Activated naive CD4-positive, alpha-beta T cell treated with anti-CD3 and anti-CD28 coated beads for 36 hours (primary cell): ENCODE measurements around the gene MEMO1. TPM values are rescaled to one million over a fixed set of nuclear protein-coding genes. Genes with fewer than 3 reads are reported as not detected.
"Not testable (repeated sequence)": the region's sequence is repeated elsewhere in the genome, so short reads cannot be mapped to it uniquely, and the experiment has no call there.

Experiments
- CTCF ChIA-PET: fragments of 350-600 bp; sonication (Branson Sonifier 250); formaldehyde crosslinking; loops from one replicate; lab custom pipeline; 2021; ENCODE audit warnings: antibody characterized with exemption; lab: Charles Lee
- DNase-seq: peaks from one replicate; pipeline ENCODE4 v3.0.0-alpha.2; 2020
- H3K27ac Mint-ChIP-seq: one replicate; pipeline ENCODE4 v1.8.0; 2021; ENCODE audit warnings: mild to moderate bottlenecking, mixed read lengths
- H3K27me3 Mint-ChIP-seq: one replicate; pipeline ENCODE4 v1.8.0; 2021; ENCODE audit warnings: low read depth, mixed read lengths
- H3K36me3 Mint-ChIP-seq: one replicate; pipeline ENCODE4 v1.8.0; 2021; ENCODE audit warnings: low read depth, mixed read lengths
- H3K4me1 Mint-ChIP-seq: one replicate; pipeline ENCODE4 v1.8.0; 2021; ENCODE audit warnings: low read depth, mixed read lengths
- H3K4me3 Mint-ChIP-seq: one replicate; pipeline ENCODE4 v1.8.0; 2021; ENCODE audit warnings: mild to moderate bottlenecking, moderate library complexity, mixed read lengths
- H3K9me3 Mint-ChIP-seq: one replicate; pipeline ENCODE4 v1.8.0; 2021; ENCODE audit warnings: mixed read lengths
- intact Hi-C: fragments of 100-400 bp; cut with micrococcal nuclease; formaldehyde crosslinking; loops from one replicate; pipeline ENCODE4 v1.15.1; 2023
- total RNA-seq, 2 experiments: library from RNA; stranded (reverse); gene quantifications; one replicate each; pipeline ENCODE4 v1.2.3, GENCODE V29; 2021

Gene MEMO1
- total RNA-seq, 2 experiments from 2014 or later, result 39.5 to 42.0 TPM

- CTCF ChIA-PET, result no interaction called here
- Mint-ChIP-seq H3K27me3 (no peaks in the 10 kb centered on the region), H3K27ac (no peak overlapping the region), H3K36me3 (peaks cover 24% of the 10 kb centered on the region), H3K4me1 (peaks cover 2% of the 10 kb centered on the region), H3K9me3 (peaks cover 11% of the 10 kb centered on the region), H3K4me3 (no peak overlapping the region)
- intact Hi-C loops, result no loop called here
- no peak for DNase-seq
Measured at GRCh38 chr2:31893094-31893493, 117.7 kb downstream of the MEMO1 start.

DNA sequence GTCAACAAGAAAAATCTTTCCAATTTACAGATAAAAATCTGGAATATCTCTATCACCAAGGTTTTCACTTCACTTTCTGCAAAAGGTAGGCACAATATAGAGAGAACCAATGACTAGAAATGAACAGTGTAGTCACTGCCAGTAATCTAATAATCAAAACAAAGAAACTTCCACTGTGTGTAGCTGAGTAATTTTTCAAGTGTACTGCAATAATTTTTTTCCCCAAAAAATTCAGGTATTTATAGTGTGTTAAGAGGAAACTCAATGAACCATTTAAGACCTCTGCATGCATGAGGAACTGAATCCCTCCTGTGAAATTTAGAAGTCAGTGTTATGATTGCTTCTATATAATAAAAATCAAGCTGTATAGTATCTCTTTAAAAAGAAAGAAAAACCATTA, 121.8 kb downstream of the MEMO1 start:
- H3K4me1 Mint-ChIP-seq, result no peaks in the 10 kb centered on the region
- no peak overlapping the region for H3K4me3 Mint-ChIP-seq
- CTCF ChIA-PET, result interaction anchor here (0.7 kb wide), 1 partner anchor 37 kb away, joined by 3 read pairs; no protein-coding TSS in a partner anchor
- H3K27ac Mint-ChIP-seq, result no peak overlapping the region
- peaks cover 7% of the 10 kb centered on the region for H3K36me3 Mint-ChIP-seq
- intact Hi-C loops, result no loop called here
- H3K27me3 Mint-ChIP-seq, result no peaks in the 10 kb centered on the region
- DNase-seq, result no peak
- H3K9me3 Mint-ChIP-seq, result no peaks in the 10 kb centered on the region

GRCh38 chr2:31888550-31888949, 122.3 kb downstream of the MEMO1 start:
- no peaks in the 10 kb centered on the region for H3K27me3 Mint-ChIP-seq
- no peak overlapping the region for H3K4me3 Mint-ChIP-seq
- H3K9me3 Mint-ChIP-seq, result no peaks in the 10 kb centered on the region
- intact Hi-C loops, result no loop called here
- no peaks in the 10 kb centered on the region for H3K4me1 Mint-ChIP-seq
- no peak overlapping the region for H3K27ac Mint-ChIP-seq
- peaks cover 7% of the 10 kb centered on the region for H3K36me3 Mint-ChIP-seq
- CTCF ChIA-PET, result interaction anchor here (0.7 kb wide), 1 partner anchor 37 kb away, joined by 3 read pairs; no protein-coding TSS in a partner anchor
- no peak for DNase-seq

DNA sequence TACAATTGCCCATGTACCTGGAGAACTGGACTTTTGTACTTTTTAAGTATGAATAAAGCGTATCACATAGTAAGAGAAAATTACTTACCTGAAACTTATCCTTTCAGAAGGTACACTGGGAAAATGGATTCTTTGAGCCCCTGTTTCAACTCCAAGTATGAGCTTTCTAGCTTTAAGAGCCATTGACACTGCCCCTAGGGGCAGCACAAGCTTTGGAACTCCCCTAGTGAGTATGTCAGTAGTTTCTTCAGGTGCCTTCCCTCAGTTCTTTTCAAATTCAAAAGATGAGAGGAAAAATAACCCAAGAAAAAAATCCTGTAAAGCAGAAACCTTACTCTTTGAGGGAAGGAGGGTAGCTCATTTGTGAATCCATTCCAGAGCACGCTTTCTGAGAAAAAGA, 124.1 kb downstream of the MEMO1 start:
- Mint-ChIP-seq H3K27me3 (no peaks in the 10 kb centered on the region), H3K9me3 (no peaks in the 10 kb centered on the region), H3K4me1 (no peaks in the 10 kb centered on the region), H3K36me3 (peaks cover 5% of the 10 kb centered on the region), H3K4me3 (no peak overlapping the region), H3K27ac (no peak overlapping the region)
- CTCF ChIA-PET, result interaction anchor here (0.7 kb wide), 1 partner anchor 13 kb away, joined by 3 read pairs; no protein-coding TSS in a partner anchor
- peak; percentile 25 for DNase-seq
- intact Hi-C loops, result no loop called here

DNA sequence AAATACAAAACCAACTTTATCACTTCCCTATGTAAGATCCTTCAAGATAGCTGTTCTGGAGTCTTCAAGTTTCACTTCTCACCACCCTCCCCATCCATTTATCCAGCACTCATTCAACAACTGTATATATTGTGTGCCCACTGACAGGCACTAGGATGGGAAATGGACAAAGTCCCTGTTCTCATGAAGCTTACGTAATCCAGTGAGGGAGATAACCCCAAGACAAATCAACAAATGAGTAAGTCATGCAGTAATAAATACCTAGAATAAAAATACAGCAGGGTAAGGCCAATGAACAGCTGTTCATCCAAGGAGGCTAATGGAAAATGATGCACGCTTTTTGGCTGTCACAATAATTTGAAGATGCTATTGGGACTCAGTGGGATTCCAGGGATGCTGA, 133.8 kb downstream of the MEMO1 start:
- CTCF ChIA-PET, result interaction anchor here (0.8 kb wide), 1 partner anchor 61 kb away, joined by 3 read pairs; no protein-coding TSS in a partner anchor
- Mint-ChIP-seq H3K4me3 (no peak overlapping the region), H3K9me3 (no peaks in the 10 kb centered on the region), H3K36me3 (peaks cover 12% of the 10 kb centered on the region), H3K4me1 (no peaks in the 10 kb centered on the region), H3K27me3 (no peaks in the 10 kb centered on the region), H3K27ac (no peak overlapping the region)
- intact Hi-C loops, result no loop called here
- DNase-seq, result no peak

DNA sequence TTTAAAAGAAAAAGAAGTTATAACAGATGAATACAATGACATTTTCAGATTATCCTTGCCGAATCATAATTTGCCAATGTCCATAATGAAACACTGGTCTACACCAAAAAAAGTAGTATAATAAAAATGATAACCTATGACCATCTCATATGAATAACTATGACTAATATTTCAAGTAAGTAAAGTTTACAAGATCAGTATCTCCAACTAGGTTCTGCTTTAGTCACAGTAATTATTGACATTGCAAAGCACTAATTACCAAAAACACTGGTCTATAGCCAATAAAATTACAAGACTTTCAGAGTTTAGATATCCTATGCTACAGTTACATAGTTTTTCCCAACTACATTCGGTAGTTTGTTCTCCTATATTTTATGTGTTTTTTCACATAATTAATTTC, 136.7 kb downstream of the MEMO1 start:
- CTCF ChIA-PET, result no interaction called here
- H3K4me3 Mint-ChIP-seq, result no peak overlapping the region
- H3K4me1 Mint-ChIP-seq, result no peaks in the 10 kb centered on the region

DNA sequence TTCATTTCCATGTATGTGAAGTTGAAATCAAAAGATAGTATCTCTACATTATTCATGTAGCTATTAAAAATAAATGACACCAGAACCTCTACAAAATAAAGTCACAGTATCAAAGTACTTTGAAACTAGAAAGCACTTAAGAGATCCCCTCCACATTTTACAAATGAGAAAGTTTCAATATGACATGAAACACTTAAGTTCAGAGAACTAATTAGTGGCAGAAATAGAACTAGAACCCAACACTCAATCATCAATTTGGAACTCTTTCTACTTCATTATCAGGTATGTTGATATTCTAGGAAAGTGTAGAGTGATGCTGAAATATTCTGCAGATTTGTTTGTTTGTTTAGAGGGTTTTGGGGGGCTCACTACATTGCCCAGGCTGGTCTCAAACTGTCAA, 145.6 kb downstream of the MEMO1 start:
- Mint-ChIP-seq H3K27ac (no peak overlapping the region), H3K4me3 (no peak overlapping the region), H3K4me1 (no peaks in the 10 kb centered on the region), H3K36me3 (peaks cover 6% of the 10 kb centered on the region), H3K27me3 (no peaks in the 10 kb centered on the region), H3K9me3 (no peaks in the 10 kb centered on the region)
- intact Hi-C loops, result no loop called here
- CTCF ChIA-PET, result interaction anchor here (0.6 kb wide), 1 partner anchor 13 kb away, joined by 3 read pairs; no protein-coding TSS in a partner anchor
- DNase-seq, result no peak

More for the DNA sequence above, 136.7 kb downstream of the MEMO1 start:
- no peaks in the 10 kb centered on the region for H3K9me3 Mint-ChIP-seq
- H3K36me3 Mint-ChIP-seq, result peaks cover 5% of the 10 kb centered on the region
- intact Hi-C loops, result no loop called here
- DNase-seq, result no peak
- H3K27ac Mint-ChIP-seq, result no peak overlapping the region
- no peaks in the 10 kb centered on the region for H3K27me3 Mint-ChIP-seq

DNA sequence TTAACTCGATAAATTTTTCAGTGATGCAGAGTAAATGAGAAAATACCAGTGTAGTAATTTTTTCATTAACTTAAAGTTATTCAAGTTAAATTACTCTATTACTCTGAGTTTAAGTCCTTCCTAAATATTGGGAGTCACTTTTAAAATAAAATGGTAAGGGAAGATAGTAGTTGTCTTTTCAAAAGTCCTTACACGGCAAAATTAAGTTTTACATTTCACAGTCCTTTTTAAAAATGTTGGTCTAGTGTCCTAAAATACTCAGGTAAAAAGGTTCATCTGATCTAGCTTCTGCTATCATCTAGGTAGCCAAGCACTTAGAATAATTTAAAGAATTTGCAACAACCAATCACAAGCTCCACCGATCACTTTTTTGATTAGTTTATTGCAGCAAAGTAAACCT, 146.9 kb downstream of the MEMO1 start:
- CTCF ChIA-PET, result interaction anchor here (0.6 kb wide), 1 partner anchor 272 kb away, joined by 3 read pairs; no protein-coding TSS in a partner anchor
- Mint-ChIP-seq H3K4me3 (no peak overlapping the region), H3K4me1 (no peaks in the 10 kb centered on the region), H3K36me3 (peaks cover 6% of the 10 kb centered on the region), H3K27ac (no peak overlapping the region), H3K9me3 (no peaks in the 10 kb centered on the region), H3K27me3 (no peaks in the 10 kb centered on the region)
- no peak for DNase-seq
- intact Hi-C loops, result no loop called here

- H3K4me3 Mint-ChIP-seq, intact Hi-C loops, H3K4me1 Mint-ChIP-seq, CTCF ChIA-PET, DNase-seq, H3K27ac Mint-ChIP-seq, H3K36me3 Mint-ChIP-seq, H3K9me3 Mint-ChIP-seq, H3K27me3 Mint-ChIP-seq: not testable (repeated sequence)
Measured at GRCh38 chr2:31863015-31863656, 147.7 kb downstream of the MEMO1 start.

DNA sequence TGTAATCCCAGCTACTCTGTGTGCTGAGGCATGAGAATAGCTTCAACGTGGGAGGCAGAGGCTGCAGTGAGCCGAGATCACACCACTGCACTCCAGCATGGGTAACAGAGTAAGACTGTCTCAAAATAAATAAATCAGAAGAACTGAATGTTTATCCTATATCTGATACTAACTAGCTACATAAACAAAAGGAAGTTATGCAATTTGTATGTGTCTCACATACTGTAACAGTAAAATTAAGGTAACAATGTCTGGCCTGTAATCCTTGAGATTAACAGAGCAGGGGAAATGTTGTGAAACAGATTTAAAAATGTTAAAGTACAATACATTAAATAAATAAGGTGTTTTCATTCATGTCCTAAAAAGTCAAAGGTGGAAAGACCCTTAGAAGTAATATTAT, 150.8 kb downstream of the MEMO1 start:
- Mint-ChIP-seq H3K27ac (no peak overlapping the region), H3K36me3 (peaks cover 6% of the 10 kb centered on the region), H3K4me3 (no peak overlapping the region), H3K9me3 (no peaks in the 10 kb centered on the region), H3K27me3 (no peaks in the 10 kb centered on the region), H3K4me1 (no peaks in the 10 kb centered on the region)
- intact Hi-C loops, result no loop called here
- CTCF ChIA-PET, result no interaction called here
- DNase-seq, result no peak

- Mint-ChIP-seq H3K4me1 (no peaks in the 10 kb centered on the region), H3K4me3 (no peak overlapping the region), H3K27ac (no peak overlapping the region), H3K9me3 (no peaks in the 10 kb centered on the region), H3K27me3 (no peaks in the 10 kb centered on the region), H3K36me3 (peaks cover 4% of the 10 kb centered on the region)
- intact Hi-C loops, result no loop called here
- DNase-seq, result no peak
- CTCF ChIA-PET, result no interaction called here
Measured at GRCh38 chr2:31853521-31853920, 157.3 kb downstream of the MEMO1 start.

GRCh38 chr2:31842150-31842549, 168.7 kb downstream of the MEMO1 start:
- H3K36me3 Mint-ChIP-seq, CTCF ChIA-PET, H3K9me3 Mint-ChIP-seq, H3K27me3 Mint-ChIP-seq, H3K4me3 Mint-ChIP-seq, H3K4me1 Mint-ChIP-seq, intact Hi-C loops, H3K27ac Mint-ChIP-seq, DNase-seq: not testable (repeated sequence)

GRCh38 chr2:31835450-31835849, 175.4 kb downstream of the MEMO1 start:
- Mint-ChIP-seq H3K9me3 (no peaks in the 10 kb centered on the region), H3K27ac (no peak overlapping the region), H3K27me3 (no peaks in the 10 kb centered on the region), H3K4me3 (no peak overlapping the region), H3K36me3 (no peaks in the 10 kb centered on the region), H3K4me1 (no peaks in the 10 kb centered on the region)
- no peak for DNase-seq
- intact Hi-C loops, result loop anchor here (5.0 to 10.0 kb wide), 3 partner anchors 143 to 501 kb away; no protein-coding TSS in a partner anchor
- CTCF ChIA-PET, result no interaction called here
